Omental fat pad (tissue), 4 donors: Measurements from ENCODE around the gene ADAMTS12. TPM values are rescaled to one million over a fixed set of nuclear protein-coding genes. Genes with fewer than 3 reads are reported as not detected.
A peak's percentile ranks its signal among the peaks of the same experiment; 100 is the strongest.

Source experiments
- ATAC-seq: fragments of 150-250 bp; one replicate; pipeline ENCODE4 v1.9.1; 2016; ENCODE audit warnings: mild to moderate bottlenecking, moderate library complexity; ENCODE audit not compliant: low FRiP score
- DNase-seq: peaks from one replicate; pipeline ENCODE4 v3.0.0-alpha.2; 2019; ENCODE audit warnings: low spot score
- CTCF ChIP-seq, 3 donors: fragments of 450-650 bp; IDR thresholded peaks; one replicate each; pipeline ENCODE4 v1.5.1; 2016 to 2017; ENCODE audit warnings: antibody characterized with exemption in 3 of 3, mild to moderate bottlenecking in 3 of 3, moderate library complexity in 2 of 3
- total RNA-seq, 4 donors: library from RNA; depleted of rRNA; stranded (reverse); fragments of >200 nt; gene quantifications; one replicate each; pipeline ENCODE4 v1.1.0, GENCODE V29; 2016

The ADAMTS12 gene
- total RNA-seq, 4 donors from 2014 or later, result 17.5 to 42.9 (median 24.0) TPM

- no peak for TF ChIP-seq CTCF (IDR thresholded peaks at IDR 0.05)
- ATAC-seq, result no peak
- no peak for DNase-seq
These were observed 312.0 kb downstream of the ADAMTS12 start for GRCh38 chr5:33579789-33580188.

GRCh38 chr5:33579152-33579551, 312.6 kb downstream of the ADAMTS12 start:
- ATAC-seq, result no peak

GRCh38 chr5:33576726-33577590, 314.8 kb downstream of the ADAMTS12 start:
- DNase-seq (no peak), ATAC-seq (no peak)
- TF ChIP-seq CTCF (IDR thresholded peaks at IDR 0.05), result no peak

More at GRCh38 chr5:33579152-33579551, 312.6 kb downstream of the ADAMTS12 start:
- TF ChIP-seq CTCF (IDR thresholded peaks at IDR 0.05), result no peak
- no peak for DNase-seq

- peak; percentile 44 for ATAC-seq
- no peak for TF ChIP-seq CTCF (IDR thresholded peaks at IDR 0.05)
- no peak for DNase-seq
These were observed 326.5 kb downstream of the ADAMTS12 start for GRCh38 chr5:33565324-33565723.

GRCh38 chr5:33563983-33564908, 327.5 kb downstream of the ADAMTS12 start:
- TF ChIP-seq CTCF (IDR thresholded peaks at IDR 0.05), result no peak
- ATAC-seq (peak; percentile 43), DNase-seq (no peak)

GRCh38 chr5:33563530-33563929, 328.3 kb downstream of the ADAMTS12 start:
- ATAC-seq (no peak), DNase-seq (no peak)
- no peak for TF ChIP-seq CTCF (IDR thresholded peaks at IDR 0.05)
